ENCODE measurements around the gene KRTAP29-1.

DNA sequence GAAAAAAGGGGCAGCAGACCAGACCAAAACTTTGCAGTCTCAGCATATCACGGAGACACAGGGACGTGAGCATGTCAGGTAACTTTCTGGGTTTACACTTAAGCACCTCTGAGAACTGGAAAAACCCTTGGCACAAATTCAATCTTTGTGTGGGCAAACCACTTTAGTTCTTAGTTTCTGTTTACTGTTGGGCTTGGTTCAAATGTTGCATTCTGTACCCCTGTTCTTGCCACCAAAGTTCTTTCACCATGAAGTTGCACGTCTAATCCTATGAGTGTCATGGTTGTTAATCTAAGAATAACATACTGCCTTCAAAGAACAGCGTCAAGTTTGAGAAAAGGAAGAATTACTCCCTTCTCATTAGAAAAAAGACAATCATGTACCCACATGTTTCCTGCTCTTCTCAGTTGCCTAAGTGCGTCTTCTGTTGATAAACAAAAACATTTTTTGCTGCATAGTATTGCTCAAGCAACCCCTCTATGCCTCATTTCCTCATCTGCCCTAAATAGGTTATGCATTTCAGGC, 36.4 kb upstream of the KRTAP29-1 start:
- TF ChIP-seq POLR2A (IDR thresholded peaks at IDR 0.05; ENCODE audit: low read length) (no peak), JUNB (IDR thresholded peaks at IDR 0.05) (no peak), JUN (IDR thresholded peaks at IDR 0.05) (no peak), POLR2AphosphoS2 (conservative IDR thresholded peaks at IDR 0.05; ENCODE audit: low read length) (no peak), CTCF (IDR thresholded peaks at IDR 0.05) (no peak), NFE2L2 (conservative IDR thresholded peaks at IDR 0.05; ENCODE audit: low read length) (no peak)
- TF ChIP-seq, protein P1, sequence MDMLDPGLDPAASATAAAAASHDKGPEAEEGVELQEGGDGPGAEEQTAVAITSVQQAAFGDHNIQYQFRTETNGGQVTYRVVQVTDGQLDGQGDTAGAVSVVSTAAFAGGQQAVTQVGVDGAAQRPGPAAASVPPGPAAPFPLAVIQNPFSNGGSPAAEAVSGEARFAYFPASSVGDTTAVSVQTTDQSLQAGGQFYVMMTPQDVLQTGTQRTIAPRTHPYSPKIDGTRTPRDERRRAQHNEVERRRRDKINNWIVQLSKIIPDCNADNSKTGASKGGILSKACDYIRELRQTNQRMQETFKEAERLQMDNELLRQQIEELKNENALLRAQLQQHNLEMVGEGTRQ (IDR thresholded peaks at IDR 0.05), result no peak

Measured in A549 (cell line).